Activated naive CD8-positive, alpha-beta T cell treated with anti-CD3 and anti-CD28 coated beads, Interleukin-2, amount 50 U/mL, for 24 hours (primary cell): ENCODE measurements around the gene C5orf58.

Experiments
- ATAC-seq: fragments of 150-1000 bp; cut with Tn5 transposase; one replicate; pipeline ENCODE4 v1.10.0; 2021
- DNase-seq: peaks from one replicate; pipeline ENCODE4 v3.0.0; 2021
- H3K27ac Mint-ChIP-seq: one replicate; pipeline ENCODE4 v1.8.0; 2021; ENCODE audit warnings: mild to moderate bottlenecking, mixed read lengths
- H3K27me3 Mint-ChIP-seq: one replicate; pipeline ENCODE4 v1.8.0; 2021; ENCODE audit warnings: mixed read lengths
- H3K36me3 Mint-ChIP-seq: one replicate; pipeline ENCODE4 v1.8.0; 2021; ENCODE audit warnings: low read depth, mixed read lengths
- H3K4me1 Mint-ChIP-seq: one replicate; pipeline ENCODE4 v1.8.0; 2021; ENCODE audit warnings: mixed read lengths
- H3K4me3 Mint-ChIP-seq: one replicate; pipeline ENCODE4 v1.8.0; 2021; ENCODE audit warnings: mild to moderate bottlenecking, moderate library complexity, mixed read lengths
- H3K9me3 Mint-ChIP-seq: one replicate; pipeline ENCODE4 v1.8.0; 2021; ENCODE audit warnings: mixed read lengths

Gene C5orf58

DNA sequence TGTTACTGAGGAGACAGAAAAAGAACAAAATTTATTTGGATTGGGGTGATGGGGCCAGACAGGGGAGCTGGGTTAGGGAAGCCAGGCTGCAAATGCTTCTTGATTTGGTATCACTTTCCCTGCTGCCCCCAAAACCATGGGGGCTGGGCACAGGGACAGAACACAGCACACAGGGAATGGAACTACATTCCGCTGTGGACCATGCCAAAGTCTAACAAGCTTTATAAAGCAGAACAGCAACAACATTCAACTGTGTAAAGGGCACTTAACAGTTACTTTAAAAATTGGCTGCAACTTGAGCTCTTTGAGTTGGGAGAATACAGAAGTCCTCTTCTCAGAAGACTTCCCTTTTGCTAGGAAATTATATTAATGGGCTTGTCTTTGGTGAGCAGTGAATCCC is 23.8 kb downstream of the C5orf58 start:
- Mint-ChIP-seq H3K27ac (peak overlapping the region; percentile 17), H3K36me3 (peaks cover 90% of the 10 kb centered on the region), H3K4me3 (no peak overlapping the region), H3K27me3 (no peaks in the 10 kb centered on the region), H3K9me3 (no peaks in the 10 kb centered on the region), H3K4me1 (peaks cover 55% of the 10 kb centered on the region)
- DNase-seq (no peak), ATAC-seq (no peak)

DNA sequence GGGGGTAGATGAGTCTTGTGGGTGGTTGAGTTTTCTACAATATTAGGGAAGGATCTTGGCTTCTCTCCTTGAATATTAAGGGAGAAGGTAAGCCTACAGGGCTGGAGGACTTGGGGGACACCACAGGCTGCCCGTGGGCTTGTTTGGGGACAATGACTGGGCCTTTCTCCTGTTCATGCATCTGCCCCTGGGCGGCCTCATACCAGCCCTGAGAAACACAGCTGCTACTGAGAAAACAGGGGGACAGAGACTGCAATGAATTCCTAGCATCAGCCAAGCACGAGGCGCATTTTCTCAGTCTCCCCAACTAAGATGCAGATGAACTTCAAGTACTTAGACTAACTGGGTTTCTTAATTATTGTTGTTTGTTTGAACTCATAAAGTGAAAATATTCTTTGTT is 24.6 kb downstream of the C5orf58 start:
- Mint-ChIP-seq H3K4me3 (no peak overlapping the region), H3K27ac (peak overlapping the region; percentile 60), H3K27me3 (no peaks in the 10 kb centered on the region), H3K36me3 (peaks cover 90% of the 10 kb centered on the region), H3K4me1 (peaks cover 55% of the 10 kb centered on the region), H3K9me3 (no peaks in the 10 kb centered on the region)
- DNase-seq = no peak
- no peak for ATAC-seq

DNA sequence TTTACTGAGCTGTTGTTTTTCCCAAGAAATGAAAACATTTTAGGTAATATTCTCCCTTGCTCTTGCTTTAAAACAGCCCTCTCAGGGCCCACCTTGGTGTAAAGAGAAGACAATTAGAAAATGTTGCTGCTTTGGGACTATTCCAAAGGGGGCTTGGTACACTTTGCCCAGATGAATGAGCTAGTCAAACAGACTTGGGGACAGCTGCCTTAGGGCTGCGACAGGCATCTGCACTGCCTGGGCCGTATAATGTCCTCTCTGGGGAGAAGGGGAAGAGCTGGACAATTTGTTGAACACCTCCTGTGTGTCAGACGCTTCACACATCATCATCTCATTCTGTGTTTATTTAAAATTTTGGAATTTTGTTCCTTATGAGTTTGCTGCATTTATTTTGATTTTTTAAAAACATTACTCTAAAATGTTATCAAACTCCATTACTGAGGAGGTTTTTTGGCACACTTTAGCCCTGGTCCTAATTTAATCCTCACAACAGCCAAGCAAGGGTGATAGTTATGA is 28.8 kb downstream of the C5orf58 start:
- Mint-ChIP-seq H3K4me1 (peaks cover 64% of the 10 kb centered on the region), H3K4me3 (no peak overlapping the region), H3K9me3 (no peaks in the 10 kb centered on the region), H3K27me3 (no peaks in the 10 kb centered on the region), H3K36me3 (peaks cover 87% of the 10 kb centered on the region), H3K27ac (peak overlapping the region; percentile 93)
- DNase-seq (no peak), ATAC-seq (no peak)

DNA sequence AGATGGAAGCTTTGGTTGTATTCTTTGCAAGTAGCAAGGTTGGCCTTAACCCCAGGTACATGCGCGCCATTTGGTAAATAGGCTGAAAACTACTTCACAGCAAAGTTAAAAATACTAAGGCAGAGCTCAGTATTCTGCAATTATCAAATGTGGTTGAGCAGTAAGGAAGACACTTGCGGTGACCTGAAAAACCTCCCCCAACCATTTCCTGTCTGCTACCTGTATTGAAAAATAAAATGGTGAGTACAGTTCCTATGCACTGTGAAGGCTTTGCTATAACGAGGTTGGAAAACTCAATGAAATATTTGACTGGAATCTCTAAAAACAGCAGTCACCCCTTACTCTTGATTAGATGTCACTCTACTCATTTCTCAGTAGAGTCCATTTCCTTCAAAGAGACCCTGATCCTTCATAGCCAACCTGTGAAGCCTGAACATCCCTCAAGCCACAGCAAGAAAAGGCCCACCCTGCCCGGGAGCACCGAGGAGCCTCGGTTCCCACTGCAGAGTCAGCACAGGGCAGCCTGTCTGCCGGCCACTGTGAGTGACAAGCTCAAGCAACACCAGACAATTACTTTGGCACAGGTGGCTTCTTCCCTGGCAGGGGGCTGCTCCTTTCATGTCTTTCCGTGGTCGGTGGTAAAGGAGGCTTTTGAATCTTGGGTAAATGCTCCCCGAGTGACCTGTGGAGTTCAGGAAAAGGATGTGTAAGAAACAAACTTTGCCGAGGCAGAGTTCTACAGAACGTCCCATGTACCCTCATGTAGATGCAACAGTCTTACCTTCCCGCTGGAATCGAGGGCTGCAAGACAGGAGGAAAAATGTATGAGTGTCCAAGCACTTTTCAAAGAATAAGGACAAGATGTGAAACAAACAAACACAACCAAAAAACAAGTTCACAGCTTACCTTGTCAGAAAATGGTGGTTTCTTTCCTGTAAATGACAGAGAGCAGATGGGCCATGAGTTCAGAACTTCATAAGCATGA is 29.6 kb downstream of the C5orf58 start:
- DNase-seq = no peak
- peaks cover 72% of the 10 kb centered on the region for H3K4me1 Mint-ChIP-seq

DNA sequence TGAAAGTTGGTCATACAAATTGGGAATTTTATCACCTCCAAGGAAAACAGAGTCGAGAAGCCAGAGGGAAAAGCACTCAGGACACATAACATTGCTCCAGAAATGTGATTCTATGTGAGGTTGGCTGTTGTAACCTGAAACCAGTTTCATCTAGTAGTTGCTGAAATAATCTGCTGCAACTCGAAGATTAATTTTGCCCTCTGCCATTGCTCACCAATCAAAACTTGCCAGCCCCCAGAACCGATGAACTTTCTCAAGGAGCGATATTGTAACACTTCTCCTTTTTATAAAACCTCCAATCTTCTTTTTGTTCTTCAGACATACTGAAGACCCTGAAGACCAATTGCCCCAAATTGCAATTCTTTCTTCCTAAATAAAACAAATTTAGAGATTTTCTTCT is 31.1 kb downstream of the C5orf58 start:
- Mint-ChIP-seq H3K9me3 (no peaks in the 10 kb centered on the region), H3K27me3 (no peaks in the 10 kb centered on the region), H3K4me1 (peaks cover 85% of the 10 kb centered on the region), H3K4me3 (peak overlapping the region; percentile 3), H3K27ac (peak overlapping the region; percentile 74), H3K36me3 (peaks cover 90% of the 10 kb centered on the region)
- no peak for DNase-seq
- ATAC-seq = no peak

More for the DNA sequence above, 29.6 kb downstream of the C5orf58 start:
- no peaks in the 10 kb centered on the region for H3K27me3 Mint-ChIP-seq
- peaks cover 87% of the 10 kb centered on the region for H3K36me3 Mint-ChIP-seq
- H3K9me3 Mint-ChIP-seq = no peaks in the 10 kb centered on the region
- H3K4me3 Mint-ChIP-seq = peak overlapping the region; percentile 50
- H3K27ac Mint-ChIP-seq = peak overlapping the region; percentile 93
- no peak for ATAC-seq

DNA sequence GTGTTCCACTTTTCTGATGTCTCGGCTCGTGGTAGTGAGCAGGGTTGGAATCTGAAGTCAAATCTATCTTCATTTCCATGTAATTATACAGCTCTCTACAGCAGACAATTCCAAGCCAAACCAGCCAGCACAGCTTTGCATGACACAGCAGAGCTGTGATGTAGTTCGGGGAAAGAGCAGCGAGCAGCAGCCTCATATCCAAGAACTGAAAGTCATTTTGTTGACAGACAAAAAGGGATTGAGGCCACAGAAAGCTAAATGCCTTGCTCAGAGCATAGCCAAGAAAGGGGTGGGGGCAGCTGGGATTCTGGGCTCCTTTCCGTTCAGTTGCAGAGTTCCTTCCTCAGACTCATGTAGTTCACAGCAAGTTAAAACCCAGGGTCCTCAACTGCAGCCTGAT is 32.7 kb downstream of the C5orf58 start:
- Mint-ChIP-seq H3K4me1 (peaks cover 91% of the 10 kb centered on the region), H3K36me3 (peaks cover 88% of the 10 kb centered on the region), H3K27ac (no peak overlapping the region)

DNA sequence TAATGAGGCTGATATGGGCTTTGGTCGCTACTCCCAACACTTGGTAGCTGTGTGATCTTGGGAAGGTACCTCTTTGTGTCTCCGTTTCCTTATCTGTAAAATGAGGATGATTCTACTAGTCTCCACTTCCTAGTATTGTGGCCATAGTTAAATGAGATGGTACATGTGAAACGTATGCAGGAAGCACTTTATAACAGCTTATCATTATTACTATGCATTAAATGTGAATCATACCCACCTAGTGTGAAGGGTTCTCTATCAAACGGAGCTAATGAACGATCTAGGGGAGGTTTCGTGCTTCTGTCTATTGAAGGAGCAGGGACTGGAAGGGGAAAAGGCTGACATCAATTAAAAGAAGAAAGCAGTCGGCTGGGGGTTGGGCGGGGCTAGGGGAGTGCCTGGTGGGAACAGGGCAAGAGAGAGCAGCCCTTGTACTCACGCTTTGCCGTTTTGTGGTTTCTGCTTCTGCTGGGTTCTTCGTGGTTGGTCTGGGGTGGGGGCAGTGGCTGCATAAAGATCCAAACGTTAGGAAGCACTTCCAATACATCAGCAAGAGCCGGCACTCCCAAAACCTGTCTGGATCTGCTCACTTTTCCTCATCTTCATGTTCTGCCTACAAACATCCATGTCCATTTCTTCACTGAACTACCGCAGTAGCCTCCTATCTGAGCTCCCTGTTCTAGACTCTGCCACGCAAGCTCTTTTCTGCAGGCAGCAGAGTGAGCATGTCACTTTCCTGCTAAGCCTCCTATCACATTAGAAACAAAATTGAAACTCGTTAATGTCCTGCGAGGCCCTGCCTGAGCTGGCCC is 34.0 kb downstream of the C5orf58 start:
- DNase-seq (peak; percentile 59), ATAC-seq (peak; percentile 45)
- H3K27ac Mint-ChIP-seq = peak overlapping the region; percentile 84
- peaks cover 88% of the 10 kb centered on the region for H3K36me3 Mint-ChIP-seq
- H3K9me3 Mint-ChIP-seq = no peaks in the 10 kb centered on the region
- H3K4me3 Mint-ChIP-seq = peak overlapping the region; percentile 53
- no peaks in the 10 kb centered on the region for H3K27me3 Mint-ChIP-seq
- H3K4me1 Mint-ChIP-seq = peaks cover 97% of the 10 kb centered on the region

More for the DNA sequence above, 32.7 kb downstream of the C5orf58 start:
- ATAC-seq = no peak
- H3K4me3 Mint-ChIP-seq = no peak overlapping the region
- no peaks in the 10 kb centered on the region for H3K27me3 Mint-ChIP-seq
- no peak for DNase-seq
- no peaks in the 10 kb centered on the region for H3K9me3 Mint-ChIP-seq

DNA sequence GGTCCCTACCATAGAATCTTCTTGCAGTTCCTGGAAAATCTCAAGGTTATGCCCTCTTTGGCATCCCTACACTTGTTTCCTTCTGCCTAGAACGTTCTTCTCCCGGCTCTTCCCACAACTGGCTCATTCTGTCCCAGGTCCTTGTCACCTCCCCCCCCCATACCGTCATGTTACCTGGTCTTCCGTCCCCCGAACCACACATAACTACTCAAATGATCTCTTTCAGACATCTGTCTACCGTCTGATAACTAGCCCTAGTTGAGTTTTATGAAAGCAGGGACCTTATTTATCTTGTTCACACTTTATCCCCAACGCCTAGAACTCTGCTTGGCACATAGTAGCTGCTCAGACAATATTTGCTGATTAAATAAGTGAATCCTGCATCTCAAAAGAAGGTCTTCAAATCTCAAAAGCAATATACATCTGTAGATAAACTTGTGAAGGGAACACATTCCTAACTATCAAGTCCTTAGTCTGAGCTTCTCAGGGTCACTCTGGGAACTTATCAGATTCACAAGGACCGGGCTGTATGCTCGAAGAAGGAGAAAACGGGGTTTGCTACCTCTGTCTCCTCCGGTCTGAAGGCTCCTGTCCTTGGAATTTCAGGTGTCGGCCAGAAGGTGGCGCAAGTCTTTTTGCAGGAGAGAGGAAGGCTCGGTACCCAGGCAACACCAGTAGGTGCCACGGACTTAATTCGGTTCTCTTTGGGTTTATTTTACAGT is 34.8 kb downstream of the C5orf58 start:
- peak overlapping the region; percentile 53 for H3K4me3 Mint-ChIP-seq
- DNase-seq (peak; percentile 85), ATAC-seq (peak; percentile 48)
- peak overlapping the region; percentile 84 for H3K27ac Mint-ChIP-seq
- peaks cover 96% of the 10 kb centered on the region for H3K4me1 Mint-ChIP-seq
- peaks cover 86% of the 10 kb centered on the region for H3K36me3 Mint-ChIP-seq
- no peaks in the 10 kb centered on the region for H3K9me3 Mint-ChIP-seq
- H3K27me3 Mint-ChIP-seq = no peaks in the 10 kb centered on the region

DNA sequence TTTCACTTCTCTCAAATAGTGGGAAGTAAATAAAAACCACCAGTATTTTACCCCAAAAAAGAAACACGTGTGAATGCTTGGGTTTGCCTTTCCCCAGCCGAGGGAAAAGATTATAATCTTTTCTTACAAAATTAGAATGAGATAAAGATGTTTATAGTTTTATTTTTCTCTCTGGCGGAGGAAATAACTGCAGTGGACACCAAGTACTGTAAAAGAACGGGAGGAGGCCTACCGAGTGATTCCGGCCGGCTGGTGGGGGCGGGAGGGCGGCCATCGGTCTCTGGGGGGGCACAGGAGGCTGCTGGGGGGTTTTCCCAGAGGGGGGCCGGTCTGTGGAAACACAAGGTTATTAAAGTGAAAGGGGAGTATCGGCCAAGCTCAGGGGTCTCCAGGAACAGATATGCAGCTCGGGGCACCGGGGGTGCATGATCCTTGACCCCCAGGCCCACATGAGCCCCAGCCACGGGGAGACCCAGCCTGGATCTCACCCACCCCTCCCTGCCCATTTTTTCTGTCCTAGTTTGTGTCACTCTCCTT is 35.4 kb downstream of the C5orf58 start:
- peak overlapping the region; percentile 53 for H3K4me3 Mint-ChIP-seq
- H3K4me1 Mint-ChIP-seq = peaks cover 96% of the 10 kb centered on the region
- H3K36me3 Mint-ChIP-seq = peaks cover 85% of the 10 kb centered on the region
- no peak for ATAC-seq
- peak overlapping the region; percentile 90 for H3K27ac Mint-ChIP-seq
- no peaks in the 10 kb centered on the region for H3K9me3 Mint-ChIP-seq
- DNase-seq = no peak
- no peaks in the 10 kb centered on the region for H3K27me3 Mint-ChIP-seq

DNA sequence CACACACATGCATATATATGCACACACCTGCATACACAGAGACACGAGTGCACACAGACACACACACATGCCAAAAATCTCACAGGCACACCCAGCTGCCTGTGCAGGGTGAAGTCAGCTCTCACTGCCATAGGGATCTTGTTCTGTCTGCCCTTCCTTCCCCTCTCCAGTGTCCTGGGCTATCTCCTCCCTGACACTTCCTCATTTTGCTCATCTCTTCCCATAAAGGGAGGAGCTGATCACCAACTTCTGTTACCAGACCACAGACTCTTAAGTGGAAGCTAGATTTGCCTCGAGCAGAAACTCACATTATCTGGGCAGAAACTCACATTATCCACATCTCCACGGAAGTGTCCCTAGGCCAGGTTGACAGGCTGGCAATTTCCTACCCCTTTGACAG is 36.1 kb downstream of the C5orf58 start:
- peak overlapping the region; percentile 90 for H3K27ac Mint-ChIP-seq

DNA sequence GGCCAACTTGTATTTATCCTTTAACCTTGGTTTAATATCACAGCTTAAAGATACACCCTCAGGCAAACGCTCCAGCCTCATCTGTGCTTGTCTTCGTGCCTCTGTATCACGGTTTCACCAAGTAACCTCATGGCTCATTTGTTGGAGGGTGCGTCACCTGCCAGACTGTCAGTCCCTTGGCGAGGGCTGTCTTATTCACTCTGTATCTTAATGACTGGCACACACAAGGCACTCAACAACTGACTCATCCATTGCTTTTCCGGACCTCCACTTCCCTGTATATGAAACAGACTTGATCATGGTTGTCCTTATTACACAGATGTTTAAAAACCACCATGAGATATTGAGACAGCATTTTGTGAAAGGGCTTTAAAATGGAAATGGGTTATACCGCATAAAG is 36.8 kb downstream of the C5orf58 start:
- H3K36me3 Mint-ChIP-seq = peaks cover 86% of the 10 kb centered on the region
- H3K9me3 Mint-ChIP-seq = no peaks in the 10 kb centered on the region
- peaks cover 96% of the 10 kb centered on the region for H3K4me1 Mint-ChIP-seq
- H3K27me3 Mint-ChIP-seq = no peaks in the 10 kb centered on the region
- H3K4me3 Mint-ChIP-seq = peak overlapping the region; percentile 60
- ATAC-seq (peak; percentile 82), DNase-seq (peak; percentile 58)
- H3K27ac Mint-ChIP-seq = peak overlapping the region; percentile 90

More for the DNA sequence above, 36.1 kb downstream of the C5orf58 start:
- no peaks in the 10 kb centered on the region for H3K27me3 Mint-ChIP-seq
- no peak for ATAC-seq
- DNase-seq = no peak
- H3K4me3 Mint-ChIP-seq = peak overlapping the region; percentile 45
- peaks cover 96% of the 10 kb centered on the region for H3K4me1 Mint-ChIP-seq
- H3K36me3 Mint-ChIP-seq = peaks cover 85% of the 10 kb centered on the region
- no peaks in the 10 kb centered on the region for H3K9me3 Mint-ChIP-seq

DNA sequence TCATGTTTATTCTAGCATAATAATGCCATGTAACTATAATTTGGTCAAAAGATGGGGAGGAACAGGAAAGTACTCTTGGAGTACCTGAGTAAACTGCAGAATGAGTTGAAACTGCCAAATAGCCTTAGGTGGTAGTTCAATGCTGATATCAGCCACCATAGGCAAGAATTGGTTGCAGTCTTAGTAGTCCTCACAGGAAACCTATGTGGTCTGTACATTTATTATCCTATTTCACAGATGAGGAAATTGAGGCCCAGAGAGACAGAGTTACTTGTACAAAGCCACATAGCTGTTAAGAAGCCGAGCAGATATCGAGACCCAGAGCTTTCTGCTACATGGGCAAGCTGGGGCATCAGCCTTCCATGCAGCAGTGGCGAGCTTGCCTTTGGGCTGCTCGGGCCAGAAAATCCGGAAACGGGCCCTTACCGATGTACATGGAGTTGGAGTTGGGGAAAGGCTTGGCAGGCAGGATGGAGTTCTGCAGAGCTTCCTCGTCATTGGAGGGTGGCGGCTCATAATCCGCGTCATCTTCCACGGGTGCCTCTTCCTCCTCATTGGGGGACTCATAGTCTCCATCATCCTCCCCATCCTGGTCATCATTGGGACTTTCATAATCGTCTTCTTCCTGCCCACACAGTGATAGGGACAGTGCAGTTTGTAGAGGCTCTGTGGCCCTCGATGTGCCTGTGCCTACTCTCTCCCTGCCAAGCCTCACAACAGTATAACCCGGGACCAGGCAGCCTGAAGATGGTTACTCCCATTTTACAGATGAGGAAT is 37.7 kb downstream of the C5orf58 start:
- ATAC-seq (no peak), DNase-seq (no peak)
- Mint-ChIP-seq H3K27ac (peak overlapping the region; percentile 90), H3K9me3 (no peaks in the 10 kb centered on the region), H3K4me1 (peaks cover 98% of the 10 kb centered on the region), H3K27me3 (no peaks in the 10 kb centered on the region), H3K36me3 (peaks cover 88% of the 10 kb centered on the region), H3K4me3 (peak overlapping the region; percentile 51)

DNA sequence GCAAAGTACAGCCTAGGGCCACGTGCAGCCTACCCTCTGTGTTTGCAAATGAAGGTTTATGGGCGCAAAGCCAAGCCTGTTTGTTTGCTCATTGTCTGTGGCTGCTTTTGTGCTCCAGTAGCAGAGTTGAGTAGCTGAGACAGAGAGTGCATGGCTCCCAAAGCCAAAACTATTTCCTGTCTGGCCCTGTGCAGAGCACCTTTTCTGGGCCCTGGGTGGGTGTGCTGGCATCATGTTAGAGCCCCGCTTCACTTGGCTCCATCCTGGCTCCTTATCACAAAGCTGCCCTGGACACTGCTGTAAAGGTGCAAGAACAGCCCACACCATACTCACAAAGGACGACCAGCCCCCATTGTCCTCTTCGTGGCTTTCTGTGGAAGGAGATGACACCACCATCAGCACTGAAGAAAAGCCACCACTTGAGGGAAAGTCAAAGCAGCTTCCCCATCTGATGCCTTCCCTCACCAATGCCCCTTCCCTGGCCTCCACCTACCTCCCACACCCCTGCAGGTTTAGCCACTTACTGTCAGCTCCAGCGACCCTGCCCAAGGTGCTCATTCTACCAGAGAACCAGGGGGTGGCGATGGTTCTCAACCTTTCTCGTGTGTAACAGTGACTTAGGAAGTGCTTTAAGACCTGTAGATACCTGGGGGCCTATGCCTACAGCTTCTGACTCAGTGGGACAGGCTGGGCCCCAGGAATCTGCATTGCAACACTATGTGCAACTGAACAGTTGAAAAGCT is 41.4 kb downstream of the C5orf58 start:
- Mint-ChIP-seq H3K9me3 (no peaks in the 10 kb centered on the region), H3K27ac (peak overlapping the region; percentile 93), H3K36me3 (peaks cover 78% of the 10 kb centered on the region), H3K4me1 (peaks cover 95% of the 10 kb centered on the region), H3K27me3 (no peaks in the 10 kb centered on the region), H3K4me3 (peak overlapping the region; percentile 65)
- peak; percentile 5 for ATAC-seq
- no peak for DNase-seq
